ENCODE data around the gene SLC22A2. TPM values are rescaled to one million over a fixed set of nuclear protein-coding genes. Genes with fewer than 3 reads are reported as not detected.

Gene SLC22A2
- total and polyA plus RNA-seq, 10 of the 15 experiments (the other 5 are each of a cell fraction or from before 2014, with no cell fraction given), result 0.12 TPM; not detected in 9

- H3K4me2 ChIP-seq (ENCODE audit: control insufficient read depth, insufficient read depth), result no peak overlapping the region
- ChIA-PET CTCF (interaction anchor here (0.7 kb wide), 1 partner anchor 1561 kb away, joined by 3 read pairs; no protein-coding TSS in a partner anchor), SMC1A (ENCODE audit: uncharacterized antibody, unreplicated experiment) (no interaction called here), RAD21 (ENCODE audit: unreplicated experiment) (no interaction called here), POLR2A (interaction anchor here (0.6 kb wide), 1 partner anchor 385 kb away, joined by 3 read pairs; no protein-coding TSS in a partner anchor)
- H3K4me1 ChIP-seq (ENCODE audit: control insufficient read depth, insufficient read depth, low read length), result no peaks in the 10 kb centered on the region
- no peaks in the 10 kb centered on the region for H3K27me3 ChIP-seq (replicated peaks in 1 of 2; ENCODE audit: control insufficient read depth in 2 of 2, insufficient read depth in 2 of 2, low read length in 1 of 2)
- no peaks in the 10 kb centered on the region for H3K36me3 ChIP-seq (ENCODE audit: control insufficient read depth in 2 of 2, insufficient read depth in 2 of 2, low read length in 1 of 2)
- DNase-seq (ENCODE audit: low read depth, low spot score), result no peak
- intact Hi-C loops (cut with micrococcal nuclease; ENCODE audit: unreplicated experiment), result no loop called here
- FAIRE-seq, result no peak
- no peaks in the 10 kb centered on the region for H4K20me1 ChIP-seq (ENCODE audit: control insufficient read depth, insufficient read depth)
- no peak for TF ChIP-seq SMC3 (IDR thresholded peaks at IDR 0.05; ENCODE audit: borderline replicate concordance, low read length)
- no peak for TF ChIP-seq SREBF2 (IDR thresholded peaks at IDR 0.05; ENCODE audit: low read length)
- no peak for TF ChIP-seq ETV6 (conservative IDR thresholded peaks at IDR 0.05 in 1 of 2, IDR thresholded peaks at IDR 0.05 in 1 of 2; ENCODE audit: borderline replicate concordance in 1 of 2, low read depth in 1 of 2)
- no peak for TF ChIP-seq TCF7 (IDR thresholded peaks at IDR 0.05; ENCODE audit: borderline replicate concordance)
- TF ChIP-seq TARDBP (IDR thresholded peaks at IDR 0.05; ENCODE audit: borderline replicate concordance), result no peak
- TF ChIP-seq SMAD5 (IDR thresholded peaks at IDR 0.05; ENCODE audit: low read depth), result no peak
- no peak for TF ChIP-seq MYC (IDR thresholded peaks at IDR 0.05; ENCODE audit: insufficient read depth, insufficient read length, insufficient replicate concordance, low read length, severe bottlenecking)
- TF ChIP-seq TBL1XR1 (IDR thresholded peaks at IDR 0.05; ENCODE audit: low read depth, low read length), result no peak
- no peak for TF ChIP-seq TAF1 (IDR thresholded peaks at IDR 0.05; ENCODE audit: borderline replicate concordance, low read depth, low read length)
- TF ChIP-seq MTA3 (IDR thresholded peaks at IDR 0.05; ENCODE audit: borderline replicate concordance, low read length), result no peak
- TF ChIP-seq KDM1A (IDR thresholded peaks at IDR 0.05; ENCODE audit: borderline replicate concordance), result no peak
- no peak for TF ChIP-seq JUND (IDR thresholded peaks at IDR 0.05; ENCODE audit: low read depth, low read length)
- no peak for TF ChIP-seq IKZF2 (IDR thresholded peaks at IDR 0.05)
- TF ChIP-seq CHD1 (IDR thresholded peaks at IDR 0.05; ENCODE audit: low read depth, low read length), result no peak
- no peak for TF ChIP-seq SMAD1 (IDR thresholded peaks at IDR 0.05; ENCODE audit: low read depth, partially characterized antibody)
- no peaks in the 10 kb centered on the region; the same call in 2 of the 3 replicates for H3K9me3 ChIP-seq (replicated peaks; ENCODE audit: control insufficient read depth, insufficient read depth, low read length)
- H3K27ac ChIP-seq (ENCODE audit: control insufficient read depth, insufficient read depth), result no peak overlapping the region
- BruUV-seq (replicated peaks), result no TSS peak
- WGBS (ENCODE audit: insufficient coverage, insufficient replicate concordance, low lambda C conversion rate, missing lambda C conversion rate), result 22% methylated on average over 1 of the region's 1 CpG
- in situ Hi-C loops (cut with MboI), result no loop called here
- no peak overlapping the region for H3K4me3 ChIP-seq
- no peak overlapping the region for H3K9ac ChIP-seq (ENCODE audit: control insufficient read depth, insufficient read depth, low read length)
- no peaks in the 10 kb centered on the region for H3K79me2 ChIP-seq (ENCODE audit: control insufficient read depth, insufficient read depth, low read length)
- H2AFZ ChIP-seq (ENCODE audit: control insufficient read depth, low read depth, low read length), result no peak overlapping the region
- no peak for ATAC-seq
Measured at GRCh38 chr6:160204710-160205109, 53.9 kb downstream of the SLC22A2 start.

All from GM12878 (cell line).